ENCODE data around the gene RAB3B. TPM values are rescaled to one million over a fixed set of nuclear protein-coding genes. Genes with fewer than 3 reads are reported as not detected.
A peak's percentile ranks its signal among the peaks of the same experiment; 100 is the strongest.

Gene RAB3B
- total RNA-seq, 3 donors from 2014 or later, result 3.5 to 5.6 (median 3.6) TPM

GRCh38 chr1:51942281-51942680 lies 48.2 kb downstream of the RAB3B start:
- TF ChIP-seq, protein P1, sequence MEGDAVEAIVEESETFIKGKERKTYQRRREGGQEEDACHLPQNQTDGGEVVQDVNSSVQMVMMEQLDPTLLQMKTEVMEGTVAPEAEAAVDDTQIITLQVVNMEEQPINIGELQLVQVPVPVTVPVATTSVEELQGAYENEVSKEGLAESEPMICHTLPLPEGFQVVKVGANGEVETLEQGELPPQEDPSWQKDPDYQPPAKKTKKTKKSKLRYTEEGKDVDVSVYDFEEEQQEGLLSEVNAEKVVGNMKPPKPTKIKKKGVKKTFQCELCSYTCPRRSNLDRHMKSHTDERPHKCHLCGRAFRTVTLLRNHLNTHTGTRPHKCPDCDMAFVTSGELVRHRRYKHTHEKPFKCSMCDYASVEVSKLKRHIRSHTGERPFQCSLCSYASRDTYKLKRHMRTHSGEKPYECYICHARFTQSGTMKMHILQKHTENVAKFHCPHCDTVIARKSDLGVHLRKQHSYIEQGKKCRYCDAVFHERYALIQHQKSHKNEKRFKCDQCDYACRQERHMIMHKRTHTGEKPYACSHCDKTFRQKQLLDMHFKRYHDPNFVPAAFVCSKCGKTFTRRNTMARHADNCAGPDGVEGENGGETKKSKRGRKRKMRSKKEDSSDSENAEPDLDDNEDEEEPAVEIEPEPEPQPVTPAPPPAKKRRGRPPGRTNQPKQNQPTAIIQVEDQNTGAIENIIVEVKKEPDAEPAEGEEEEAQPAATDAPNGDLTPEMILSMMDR (IDR thresholded peaks at IDR 0.05), result no peak
- DNase-seq (no peak), ATAC-seq (peak; percentile 61)
- Histone ChIP-seq H3K36me3 (ENCODE audit: low read depth) (no peaks in the 10 kb centered on the region), H3K9me3 (peaks cover 3% of the 10 kb centered on the region), H3K4me3 (no peak overlapping the region), H3K4me1 (ENCODE audit: low read depth) (no peaks in the 10 kb centered on the region)
- intact Hi-C loops (cut with DNase I, micrococcal nuclease), result no loop called here

GRCh38 chr1:51941528-51941927 lies 49.0 kb downstream of the RAB3B start:
- TF ChIP-seq, protein P1 (IDR thresholded peaks at IDR 0.05), result no peak
- Histone ChIP-seq H3K4me3 (no peak overlapping the region), H3K36me3 (ENCODE audit: low read depth) (no peaks in the 10 kb centered on the region), H3K4me1 (ENCODE audit: low read depth) (no peaks in the 10 kb centered on the region), H3K9me3 (peaks cover 3% of the 10 kb centered on the region)
- intact Hi-C loops (cut with DNase I, micrococcal nuclease), result no loop called here
- no peak for ATAC-seq
- DNase-seq, result no peak

DNA sequence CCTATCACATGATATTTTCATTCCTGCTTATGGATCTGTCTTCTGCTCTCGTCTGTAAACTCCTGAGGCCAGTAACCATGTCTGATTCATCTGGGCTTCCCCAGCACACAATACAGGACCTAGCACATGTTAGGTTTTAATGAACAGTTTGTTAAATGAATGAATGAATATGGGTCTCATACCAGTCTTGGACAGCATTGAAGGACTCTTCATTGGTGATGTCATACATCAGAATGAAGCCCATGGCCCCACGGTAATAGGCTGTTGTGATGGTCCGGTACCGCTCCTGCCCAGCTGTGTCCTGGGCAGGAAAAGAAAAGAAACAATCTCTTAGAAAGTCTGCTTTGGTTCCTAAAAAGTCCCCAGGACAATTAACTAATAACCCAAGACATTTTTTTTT lies 53.4 kb downstream of the RAB3B start:
- ATAC-seq, result no peak

GRCh38 chr1:51936531-51936930 lies 54.0 kb downstream of the RAB3B start:
- no peak overlapping the region for H3K4me3 ChIP-seq
- peaks cover 3% of the 10 kb centered on the region for H3K9me3 ChIP-seq
- ATAC-seq (no peak), DNase-seq (no peak)
- TF ChIP-seq, protein P1 (IDR thresholded peaks at IDR 0.05), result no peak
- intact Hi-C loops (cut with DNase I, micrococcal nuclease), result no loop called here
- H3K36me3 ChIP-seq (ENCODE audit: low read depth), result no peaks in the 10 kb centered on the region
- H3K4me1 ChIP-seq (ENCODE audit: low read depth), result no peaks in the 10 kb centered on the region

More for the DNA sequence above, 53.4 kb downstream of the RAB3B start:
- Histone ChIP-seq H3K4me1 (ENCODE audit: low read depth) (no peaks in the 10 kb centered on the region), H3K9me3 (peaks cover 3% of the 10 kb centered on the region), H3K4me3 (no peak overlapping the region), H3K36me3 (ENCODE audit: low read depth) (no peaks in the 10 kb centered on the region)
- TF ChIP-seq, protein P1 (IDR thresholded peaks at IDR 0.05), result no peak
- no peak for DNase-seq
- intact Hi-C loops (cut with DNase I, micrococcal nuclease), result no loop called here

- intact Hi-C loops (cut with DNase I, micrococcal nuclease), result no loop called here
- no peaks in the 10 kb centered on the region for H3K9me3 ChIP-seq
- DNase-seq (no peak), ATAC-seq (no peak)
- no peak overlapping the region for H3K4me3 ChIP-seq
- H3K36me3 ChIP-seq (ENCODE audit: low read depth), result no peaks in the 10 kb centered on the region
- TF ChIP-seq, protein P1 (IDR thresholded peaks at IDR 0.05), result no peak
- H3K4me1 ChIP-seq (ENCODE audit: low read depth), result no peaks in the 10 kb centered on the region
Measured at GRCh38 chr1:51933344-51933743, 57.2 kb downstream of the RAB3B start.

DNA sequence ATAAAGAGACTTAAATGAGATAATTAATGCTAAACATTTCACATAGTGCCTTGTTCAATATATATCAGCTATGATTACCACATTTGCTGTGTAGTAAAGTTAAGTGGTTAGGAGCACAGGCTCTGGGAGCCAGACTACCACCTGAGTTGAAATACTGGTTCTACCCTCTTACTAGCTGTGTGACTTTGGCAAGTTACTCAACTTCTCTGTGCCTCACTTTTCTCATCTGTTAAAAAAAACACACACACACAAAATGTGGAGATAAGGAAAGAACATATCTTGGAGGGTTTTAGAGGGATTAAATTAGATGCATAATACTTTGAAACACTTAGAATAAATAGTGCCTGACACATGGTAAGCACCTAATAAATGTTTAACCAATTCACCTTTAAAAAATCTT lies 60.2 kb downstream of the RAB3B start:
- DNase-seq, result no peak
- H3K9me3 ChIP-seq, result no peaks in the 10 kb centered on the region
- ATAC-seq, result no peak
- H3K4me1 ChIP-seq (ENCODE audit: low read depth), result no peaks in the 10 kb centered on the region
- intact Hi-C loops (cut with DNase I, micrococcal nuclease), result no loop called here
- TF ChIP-seq, protein P1 (IDR thresholded peaks at IDR 0.05), result no peak
- H3K4me3 ChIP-seq, result no peak overlapping the region
- no peaks in the 10 kb centered on the region for H3K36me3 ChIP-seq (ENCODE audit: low read depth)
